ENCODE measurements around the gene EML4. TPM values are rescaled to one million over a fixed set of nuclear protein-coding genes. Genes with fewer than 3 reads are reported as not detected.

EML4 gene
- total and polyA plus RNA-seq, 2 of the 13 experiments (the other 11 are each of a cell fraction or from before 2014, with no cell fraction given), result 243 to 476 TPM

- TF ChIP-seq, protein P1, sequence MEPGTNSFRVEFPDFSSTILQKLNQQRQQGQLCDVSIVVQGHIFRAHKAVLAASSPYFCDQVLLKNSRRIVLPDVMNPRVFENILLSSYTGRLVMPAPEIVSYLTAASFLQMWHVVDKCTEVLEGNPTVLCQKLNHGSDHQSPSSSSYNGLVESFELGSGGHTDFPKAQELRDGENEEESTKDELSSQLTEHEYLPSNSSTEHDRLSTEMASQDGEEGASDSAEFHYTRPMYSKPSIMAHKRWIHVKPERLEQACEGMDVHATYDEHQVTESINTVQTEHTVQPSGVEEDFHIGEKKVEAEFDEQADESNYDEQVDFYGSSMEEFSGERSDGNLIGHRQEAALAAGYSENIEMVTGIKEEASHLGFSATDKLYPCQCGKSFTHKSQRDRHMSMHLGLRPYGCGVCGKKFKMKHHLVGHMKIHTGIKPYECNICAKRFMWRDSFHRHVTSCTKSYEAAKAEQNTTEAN (CRISPR knock-in tag; conservative IDR thresholded peaks at IDR 0.05), result no peak
- TF ChIP-seq IRF2 (CRISPR knock-in tag; IDR thresholded peaks at IDR 0.05), result no peak
These were observed 12.4 kb upstream of the EML4 start (continued) for GRCh38 chr2:42156721-42157120.

DNA sequence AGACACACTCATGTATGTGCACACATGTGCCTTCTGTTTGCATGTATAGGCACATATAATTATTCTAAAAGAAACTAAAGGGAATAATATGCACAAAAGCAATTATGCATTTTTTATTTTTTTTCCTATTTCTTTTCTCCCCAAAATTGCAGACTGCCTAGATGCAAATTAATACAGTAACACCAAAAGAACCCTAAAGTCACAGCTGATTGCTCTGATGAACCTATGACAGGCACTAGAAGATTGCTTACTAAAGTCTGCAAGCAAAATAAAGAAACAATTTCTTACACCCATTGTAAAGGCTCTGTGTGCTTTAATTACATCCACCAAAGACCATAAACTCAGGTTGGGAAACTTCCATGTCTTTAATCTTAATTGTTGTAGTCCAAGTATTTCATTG lies 7.7 kb upstream of the EML4 start:
- Histone ChIP-seq H3K27ac (ENCODE audit: extremely low read length, insufficient read depth, low read length) (no peak overlapping the region), H3K79me2 (ENCODE audit: insufficient read depth, low read length) (no peaks in the 10 kb centered on the region), H2AFZ (ENCODE audit: low read length) (no peak overlapping the region), H3K9ac (ENCODE audit: insufficient read depth, low read depth, low read length) (no peak overlapping the region), H3K36me3 (replicated peaks in 1 of 2; ENCODE audit: control insufficient read depth in 1 of 2, insufficient read depth in 2 of 2, low read length in 2 of 2) (no peaks in the 10 kb centered on the region), H3K4me3 (replicated peaks in 1 of 3; ENCODE audit: insufficient read depth in 1 of 3, low read depth in 2 of 3, low read length in 3 of 3) (no peak overlapping the region), H3K4me1 (ENCODE audit: insufficient read depth, low read length) (peaks cover 32% of the 10 kb centered on the region), H3K9me3 (ENCODE audit: low read length) (no peaks in the 10 kb centered on the region), H4K20me1 (ENCODE audit: insufficient read depth, low read length) (no peaks in the 10 kb centered on the region), H3K4me2 (ENCODE audit: low read depth, low read length) (no peak overlapping the region), H3K27me3 (ENCODE audit: control insufficient read depth in 1 of 2, insufficient read depth in 2 of 2, low read length in 2 of 2) (no peaks in the 10 kb centered on the region)
- FAIRE-seq, result no peak
- intact Hi-C loops (cut with micrococcal nuclease; ENCODE audit: unreplicated experiment), result no loop called here
- ChIA-PET POLR2A (no interaction called here), CTCF (ENCODE audit: low intra/inter-chr PET ratio, low total read pairs) (no interaction called here)
- no TSS peak for BruUV-seq (replicated peaks)
- DNase-seq (ENCODE audit: low spot score), result no peak
- in situ Hi-C loops (cut with HindIII; ENCODE audit: extremely low pct_ligation_motif_present, low pct_unique_long_range_greater_than_20kb), result no loop called here
- ATAC-seq, result no peak
- TF ChIP-seq ZNF317 (CRISPR knock-in tag; IDR thresholded peaks at IDR 0.05), result peak; percentile 93
- TF ChIP-seq ZNF281 (CRISPR knock-in tag; IDR thresholded peaks at IDR 0.05; ENCODE audit: borderline replicate concordance), result no peak
- no peak for TF ChIP-seq YEATS2 (CRISPR knock-in tag; IDR thresholded peaks at IDR 0.05; ENCODE audit: borderline replicate concordance)
- TF ChIP-seq, protein P2, sequence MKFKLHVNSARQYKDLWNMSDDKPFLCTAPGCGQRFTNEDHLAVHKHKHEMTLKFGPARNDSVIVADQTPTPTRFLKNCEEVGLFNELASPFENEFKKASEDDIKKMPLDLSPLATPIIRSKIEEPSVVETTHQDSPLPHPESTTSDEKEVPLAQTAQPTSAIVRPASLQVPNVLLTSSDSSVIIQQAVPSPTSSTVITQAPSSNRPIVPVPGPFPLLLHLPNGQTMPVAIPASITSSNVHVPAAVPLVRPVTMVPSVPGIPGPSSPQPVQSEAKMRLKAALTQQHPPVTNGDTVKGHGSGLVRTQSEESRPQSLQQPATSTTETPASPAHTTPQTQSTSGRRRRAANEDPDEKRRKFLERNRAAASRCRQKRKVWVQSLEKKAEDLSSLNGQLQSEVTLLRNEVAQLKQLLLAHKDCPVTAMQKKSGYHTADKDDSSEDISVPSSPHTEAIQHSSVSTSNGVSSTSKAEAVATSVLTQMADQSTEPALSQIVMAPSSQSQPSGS (CRISPR knock-in tag; IDR thresholded peaks at IDR 0.05), result no peak

Data from HepG2 (cell line).